ENCODE data around the gene TMEM200A. TPM values are rescaled to one million over a fixed set of nuclear protein-coding genes. Genes with fewer than 3 reads are reported as not detected.

TMEM200A gene
- total RNA-seq, 1 donor from 2014 or later = 15.9 TPM

GRCh38 chr6:130423044-130423443, 57.2 kb downstream of the TMEM200A start:
- DNase-seq (ENCODE audit: extremely low read depth, low read depth, low spot score) = no peak

GRCh38 chr6:130424710-130425109, 58.9 kb downstream of the TMEM200A start:
- DNase-seq (ENCODE audit: extremely low read depth, low read depth, low spot score) = no peak

DNA sequence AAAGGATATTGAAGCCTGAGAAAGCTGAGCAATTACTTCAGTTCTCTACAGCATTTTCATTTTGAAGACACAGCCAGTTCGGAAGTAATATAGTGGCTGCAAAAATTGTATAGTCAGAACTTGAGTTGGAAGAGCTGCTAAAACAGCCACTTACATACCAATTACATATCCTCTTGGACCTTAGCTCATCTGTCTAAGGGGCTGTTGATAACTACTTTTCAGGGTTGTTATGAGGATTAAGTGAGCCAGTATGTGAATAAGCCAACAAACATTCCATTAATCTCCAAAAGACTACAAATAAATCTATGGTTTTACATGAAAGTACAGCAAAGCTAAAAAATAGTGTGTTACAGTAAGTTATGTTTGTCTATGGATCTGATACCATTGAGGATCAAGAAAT, 59.7 kb downstream of the TMEM200A start:
- no peak for DNase-seq (ENCODE audit: extremely low read depth, low read depth, low spot score)

DNA sequence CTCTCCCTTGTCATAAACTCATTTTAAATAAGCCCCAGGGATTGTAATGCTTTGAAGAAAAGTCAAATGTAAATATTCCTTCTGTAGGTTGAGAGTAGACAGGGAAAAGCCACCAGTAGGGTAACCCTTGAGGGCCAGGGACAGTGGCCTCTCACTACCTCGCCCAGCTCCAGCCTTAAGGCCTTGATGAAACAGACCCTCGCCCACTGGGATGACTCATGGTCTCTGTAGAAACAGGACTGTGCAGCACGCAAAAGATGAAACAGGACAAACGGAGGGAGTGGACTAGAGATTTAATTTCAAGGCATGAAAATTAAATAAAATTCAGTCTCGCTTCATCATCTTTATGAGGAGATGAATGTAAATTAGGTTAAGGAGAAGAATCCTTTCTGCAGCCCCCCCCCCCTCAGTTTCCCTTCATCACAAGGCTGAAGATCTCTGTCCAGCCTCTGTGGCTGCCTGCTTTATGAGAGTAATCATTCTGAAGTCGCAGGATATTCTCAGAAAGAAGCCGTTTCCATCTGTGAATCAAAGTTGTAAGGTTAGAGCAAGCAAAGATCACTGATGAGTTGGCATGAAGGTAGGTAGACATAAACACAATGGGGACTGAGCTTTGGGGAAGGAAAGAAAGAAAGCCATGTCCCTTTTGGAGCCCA, 60.4 kb downstream of the TMEM200A start:
- DNase-seq (ENCODE audit: extremely low read depth, low read depth, low spot score) = no peak

- DNase-seq (ENCODE audit: extremely low read depth, low read depth, low spot score) = no peak
Measured at GRCh38 chr6:130431346-130431852, 65.6 kb downstream of the TMEM200A start.

- DNase-seq (ENCODE audit: extremely low read depth, low read depth, low spot score) = no peak
Measured at GRCh38 chr6:130432838-130433237, 67.0 kb downstream of the TMEM200A start.

- DNase-seq (ENCODE audit: extremely low read depth, low read depth, low spot score) = no peak
Measured at GRCh38 chr6:130434174-130434873, 68.5 kb downstream of the TMEM200A start.

- DNase-seq (ENCODE audit: extremely low read depth, low read depth, low spot score) = no peak
Measured at GRCh38 chr6:130435181-130435580, 69.4 kb downstream of the TMEM200A start.

- no peak for DNase-seq (ENCODE audit: extremely low read depth, low read depth, low spot score)
Measured at GRCh38 chr6:130437961-130438360, 72.1 kb downstream of the TMEM200A start.

GRCh38 chr6:130447374-130447773, 81.6 kb downstream of the TMEM200A start:
- no peak for DNase-seq (ENCODE audit: extremely low read depth, low read depth, low spot score)

- DNase-seq (ENCODE audit: extremely low read depth, low read depth, low spot score) = no peak
Measured at GRCh38 chr6:130452336-130452735, 86.5 kb downstream of the TMEM200A start.

GRCh38 chr6:130453230-130453629, 87.4 kb downstream of the TMEM200A start:
- no peak for DNase-seq (ENCODE audit: extremely low read depth, low read depth, low spot score)

GRCh38 chr6:130457605-130458004, 91.8 kb downstream of the TMEM200A start:
- no peak for DNase-seq (ENCODE audit: extremely low read depth, low read depth, low spot score)

DNA sequence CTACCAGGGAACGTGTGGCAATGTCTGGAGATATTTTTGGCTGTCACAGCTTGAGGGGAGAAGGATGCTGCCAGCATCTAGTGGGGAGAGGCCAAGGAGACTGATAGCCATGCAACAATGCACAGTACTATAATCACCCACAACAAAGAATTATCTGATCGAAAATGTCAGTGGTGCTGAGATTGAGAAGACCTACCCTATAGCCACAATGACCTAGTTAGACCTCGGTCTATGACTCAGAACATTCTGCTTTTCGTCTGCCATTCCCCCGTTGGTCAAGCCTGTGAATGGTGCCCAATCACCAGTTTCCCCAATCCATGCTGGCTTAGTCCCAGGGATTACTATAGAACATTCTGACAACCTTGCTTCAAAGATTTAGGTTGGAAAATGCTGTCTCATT, 93.5 kb downstream of the TMEM200A start:
- DNase-seq (ENCODE audit: extremely low read depth, low read depth, low spot score) = no peak

- no peak for DNase-seq (ENCODE audit: extremely low read depth, low read depth, low spot score)
Measured at GRCh38 chr6:130460934-130461333, 95.1 kb downstream of the TMEM200A start.

- DNase-seq (ENCODE audit: extremely low read depth, low read depth, low spot score) = no peak
Measured at GRCh38 chr6:130466052-130466747, 100.4 kb downstream of the TMEM200A start.

DNA sequence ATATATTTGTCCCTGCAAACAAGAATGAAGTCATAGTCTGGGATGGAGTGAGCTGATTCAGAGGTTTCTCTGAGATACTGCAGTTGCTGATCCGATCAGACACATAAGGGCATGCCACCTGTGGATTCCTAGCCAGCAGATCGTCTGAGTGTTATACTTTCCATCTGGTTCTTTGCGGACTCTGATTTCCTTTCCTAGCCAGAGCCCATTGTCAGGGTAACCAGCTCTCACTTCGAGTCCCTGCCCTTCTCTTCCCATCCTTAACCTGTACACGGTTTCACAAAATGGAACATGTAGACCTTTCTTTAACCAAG, 100.9 kb downstream of the TMEM200A start:
- DNase-seq (ENCODE audit: extremely low read depth, low read depth, low spot score) = no peak

DNA sequence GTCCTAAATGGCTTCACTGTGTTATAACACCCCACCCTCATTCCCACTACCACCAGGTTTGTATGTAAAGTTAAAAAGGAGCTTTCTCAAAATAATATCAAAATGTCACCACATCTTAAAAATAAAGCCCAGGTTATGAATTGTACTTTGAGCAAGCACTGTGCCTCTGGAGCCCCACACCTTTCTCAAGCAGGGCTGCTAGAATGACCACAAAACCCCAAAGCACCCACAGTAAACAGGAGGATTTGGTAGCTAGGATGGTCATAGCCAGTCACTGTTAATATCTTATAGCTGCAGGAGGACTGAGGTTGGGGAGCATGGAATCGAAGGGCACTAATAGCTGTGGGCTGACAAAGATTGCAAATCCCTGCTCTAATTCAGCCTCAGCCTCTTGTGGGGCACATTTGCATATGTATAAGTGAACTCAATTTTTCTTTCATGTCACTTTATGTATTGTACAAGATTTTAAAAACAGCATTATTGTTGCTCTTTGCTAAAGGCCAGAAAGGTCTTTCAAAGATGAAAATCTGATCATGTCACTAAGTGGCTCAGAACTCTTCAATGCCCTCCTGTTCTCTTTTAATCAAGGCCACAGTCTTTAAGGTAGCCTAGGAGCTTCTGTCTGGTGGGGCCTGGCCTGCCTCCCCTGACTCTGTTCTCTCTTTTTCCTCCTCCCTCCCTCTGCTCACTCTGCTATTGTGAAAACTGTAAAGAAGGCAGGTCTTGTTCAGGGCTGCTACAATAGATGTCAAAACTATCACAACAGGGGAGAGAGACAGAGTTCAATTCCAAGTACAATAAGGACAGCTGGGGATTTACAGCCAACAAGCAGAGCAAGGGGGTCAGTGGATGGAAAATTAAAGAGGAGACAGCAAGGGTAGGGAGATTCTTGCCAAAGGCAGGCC, 101.6 kb downstream of the TMEM200A start:
- no peak for DNase-seq (ENCODE audit: extremely low read depth, low read depth, low spot score)

DNA sequence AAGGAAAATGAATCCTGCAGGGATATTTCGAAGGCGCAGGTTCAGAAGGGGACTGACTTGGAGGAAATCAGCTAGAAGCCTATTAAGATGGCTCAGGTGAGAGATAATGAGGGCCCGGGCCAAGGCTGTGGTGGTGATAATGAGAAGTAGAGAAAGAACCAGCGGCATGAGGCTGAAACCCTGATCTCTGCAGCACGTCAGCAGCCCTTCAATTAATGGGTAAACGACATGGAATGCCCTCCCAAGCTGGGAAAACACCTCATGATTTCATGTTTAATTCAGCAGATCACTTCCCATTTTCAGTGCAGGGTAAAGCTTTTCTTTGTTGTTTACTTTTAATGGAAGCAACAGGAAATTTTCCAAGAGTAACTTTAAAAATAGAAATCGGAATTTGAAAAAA, 104.9 kb downstream of the TMEM200A start:
- DNase-seq (ENCODE audit: extremely low read depth, low read depth, low spot score) = no peak

GRCh38 chr6:130473886-130474285, 108.1 kb downstream of the TMEM200A start:
- DNase-seq (ENCODE audit: extremely low read depth, low read depth, low spot score) = no peak
